Testis (tissue), 3 donors: ENCODE results near the gene KIF6. TPM values are rescaled to one million over a fixed set of nuclear protein-coding genes. Genes with fewer than 3 reads are reported as not detected.
A peak's percentile ranks its signal among the peaks of the same experiment; 100 is the strongest.

Experiments
- DNase-seq: peaks from one replicate; pipeline ENCODE4 v3.0.0-alpha.2; 2019
- H3K27ac ChIP-seq, 2 donors: fragments of 200-600 bp; sonication (generic); one replicate each; pipeline ENCODE4 v1.5.1; 2019
- H3K27me3 ChIP-seq: fragments of 200-600 bp; sonication (generic); one replicate; pipeline ENCODE4 v1.5.1; 2019
- H3K36me3 ChIP-seq: fragments of 200-600 bp; sonication (generic); one replicate; pipeline ENCODE4 v1.5.1; 2017; ENCODE audit warnings: low read depth; ENCODE audit errors: missing control alignments
- H3K4me1 ChIP-seq: fragments of 200-600 bp; sonication (generic); one replicate; pipeline ENCODE4 v1.5.1; 2019
- H3K4me3 ChIP-seq, 2 donors: fragments of 200-600 bp; sonication (generic); one replicate each; pipeline ENCODE4 v1.5.1; 2017 to 2019
- H3K9me3 ChIP-seq: fragments of 200-600 bp; sonication (generic); one replicate; pipeline ENCODE4 v1.5.1; 2017
- POLR2A ChIP-seq: fragments of 450-650 bp; IDR thresholded peaks from one replicate; pipeline ENCODE4 v1.6.1; 2017; ENCODE audit warnings: antibody characterized with exemption, mild to moderate bottlenecking, moderate library complexity
- WGBS, 2 donors: methylation state at CpG; one replicate each; pipeline ENCODE4 v1.1.5; 2018; 5-methylcytosine and 5-hydroxymethylcytosine counted together
- intact Hi-C: fragments of 100-400 bp; cut with DNase I; formaldehyde crosslinking; loops from one replicate; pipeline ENCODE4 v1.15.1; 2023; ENCODE audit warnings: low total_unique reads
- polyA plus RNA-seq: library from polyadenylated mRNA; stranded (reverse); fragments of 350-450 nt; fragmentation: Illumina TruSeq; extraction: RNeasy Lipid Tissue Mini Kit (QIAGEN cat#74804); gene quantifications from one replicate; pipeline ENCODE4 v1.2.3, GENCODE V29; 2014; ENCODE audit warnings: low read depth, low replicate concordance; ENCODE audit not compliant: insufficient read depth
- total RNA-seq, 2 donors: library from RNA; depleted of rRNA; stranded (reverse); fragments of >200 nt; gene quantifications; one replicate each; pipeline ENCODE4 v1.2.3, GENCODE V29; 2016
- TF ChIP-seq, protein P1 (sequence below), 3 experiments: fragments of 450-650 bp in 2 of 3; fragments of 200-600 bp in 1 of 3; sonication (generic) in 1 of 3; IDR thresholded peaks; one replicate each; pipeline ENCODE4 v1.5.1; 2016 to 2019; ENCODE audit warnings: antibody characterized with exemption in 3 of 3, mild to moderate bottlenecking in 2 of 3, moderate library complexity in 1 of 3

The KIF6 gene
- total and polyA plus RNA-seq, 3 donors from 2014 or later = 4.2 to 12.0 (median 6.3) TPM

DNA sequence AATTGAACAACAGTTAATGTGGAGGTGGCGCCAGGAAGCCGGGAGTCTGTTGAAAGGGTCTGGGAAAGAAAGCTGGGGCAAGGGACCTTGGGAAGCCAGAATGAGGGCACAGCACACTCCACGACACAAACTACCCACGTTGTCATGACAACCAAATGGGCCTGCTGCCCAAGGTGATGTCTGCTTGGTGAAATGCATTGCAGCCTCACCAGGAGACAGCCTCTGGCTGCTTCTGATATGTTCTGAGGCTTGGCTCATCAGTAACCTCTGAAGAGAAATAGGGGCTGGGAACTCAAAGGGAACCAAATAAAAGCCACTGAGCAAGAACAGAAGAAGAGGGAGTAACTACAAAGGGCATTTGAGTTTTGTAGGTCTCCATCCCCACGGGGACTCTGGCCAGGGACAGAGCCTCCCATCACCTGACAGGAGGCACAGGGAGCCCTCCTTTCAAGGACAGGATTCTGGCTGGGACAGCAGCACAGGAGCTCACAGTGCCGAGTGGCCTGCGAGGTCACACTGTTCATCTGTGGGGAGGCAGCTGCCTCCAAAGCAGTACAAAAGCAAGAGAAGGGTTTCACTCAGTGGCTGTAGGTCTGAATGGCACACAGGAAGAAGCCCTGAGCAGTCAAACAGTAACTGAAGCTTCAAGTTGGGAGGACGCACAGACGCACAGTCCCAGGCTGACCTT lies 358.1 kb downstream of the KIF6 start:
- Histone ChIP-seq H3K27ac (no peak overlapping the region), H3K27me3 (no peaks in the 10 kb centered on the region), H3K4me3 (no peak overlapping the region), H3K36me3 (no peaks in the 10 kb centered on the region), H3K9me3 (no peaks in the 10 kb centered on the region), H3K4me1 (peaks cover 12% of the 10 kb centered on the region)
- TF ChIP-seq, protein P1, sequence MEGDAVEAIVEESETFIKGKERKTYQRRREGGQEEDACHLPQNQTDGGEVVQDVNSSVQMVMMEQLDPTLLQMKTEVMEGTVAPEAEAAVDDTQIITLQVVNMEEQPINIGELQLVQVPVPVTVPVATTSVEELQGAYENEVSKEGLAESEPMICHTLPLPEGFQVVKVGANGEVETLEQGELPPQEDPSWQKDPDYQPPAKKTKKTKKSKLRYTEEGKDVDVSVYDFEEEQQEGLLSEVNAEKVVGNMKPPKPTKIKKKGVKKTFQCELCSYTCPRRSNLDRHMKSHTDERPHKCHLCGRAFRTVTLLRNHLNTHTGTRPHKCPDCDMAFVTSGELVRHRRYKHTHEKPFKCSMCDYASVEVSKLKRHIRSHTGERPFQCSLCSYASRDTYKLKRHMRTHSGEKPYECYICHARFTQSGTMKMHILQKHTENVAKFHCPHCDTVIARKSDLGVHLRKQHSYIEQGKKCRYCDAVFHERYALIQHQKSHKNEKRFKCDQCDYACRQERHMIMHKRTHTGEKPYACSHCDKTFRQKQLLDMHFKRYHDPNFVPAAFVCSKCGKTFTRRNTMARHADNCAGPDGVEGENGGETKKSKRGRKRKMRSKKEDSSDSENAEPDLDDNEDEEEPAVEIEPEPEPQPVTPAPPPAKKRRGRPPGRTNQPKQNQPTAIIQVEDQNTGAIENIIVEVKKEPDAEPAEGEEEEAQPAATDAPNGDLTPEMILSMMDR (IDR thresholded peaks at IDR 0.05) = no peak
- no peak for TF ChIP-seq POLR2A
- intact Hi-C loops = no loop called here
- peak; percentile 33 for DNase-seq
- 51 to 61% methylated on average over 9 of the region's 9 CpGs for WGBS, 2 donors

DNA sequence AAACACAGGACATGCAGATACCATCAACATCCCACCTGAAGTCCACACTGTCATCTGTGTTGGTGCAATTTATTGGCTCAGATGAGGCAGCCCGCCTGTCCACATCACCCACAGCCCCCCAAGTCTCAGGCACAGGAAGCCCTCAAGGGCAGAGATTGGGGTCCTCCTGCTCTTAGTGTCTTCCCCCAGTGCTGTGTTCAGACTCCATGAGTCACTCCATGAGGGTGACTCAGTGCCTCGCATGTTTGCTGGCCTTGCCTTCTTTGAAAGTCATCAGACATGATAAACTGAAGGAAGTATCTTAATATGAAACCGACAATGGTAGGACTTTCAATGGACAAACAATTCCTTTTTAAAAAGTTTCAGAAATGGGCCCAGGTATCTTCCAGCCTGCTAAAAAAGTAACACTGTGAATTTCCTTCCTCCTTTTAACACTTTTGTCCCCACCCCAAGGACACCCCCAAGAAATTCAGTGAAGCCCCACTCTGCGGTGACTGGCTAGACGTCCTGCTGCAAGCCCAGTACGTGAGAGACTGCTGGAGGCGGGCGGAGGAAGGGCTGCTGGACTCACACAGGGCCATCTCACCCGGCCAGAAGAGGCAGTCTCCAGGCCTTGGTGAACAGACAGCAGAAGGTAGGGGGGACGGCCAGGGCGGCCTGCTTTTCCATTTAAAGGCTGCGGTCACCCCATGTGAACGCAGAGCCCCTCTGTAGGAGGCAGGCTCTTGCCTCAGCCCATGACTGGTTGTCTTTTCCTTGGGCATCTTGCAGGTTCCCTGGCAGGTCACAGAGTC lies 359.7 kb downstream of the KIF6 start:
- no peak for TF ChIP-seq POLR2A
- TF ChIP-seq, protein P1 (IDR thresholded peaks at IDR 0.05) = no peak
- Histone ChIP-seq H3K9me3 (no peaks in the 10 kb centered on the region), H3K27me3 (no peaks in the 10 kb centered on the region), H3K4me3 (no peak overlapping the region), H3K4me1 (peaks cover 15% of the 10 kb centered on the region), H3K36me3 (no peaks in the 10 kb centered on the region), H3K27ac (no peak overlapping the region)
- WGBS, 2 donors = 89 to 94% methylated on average over 11 to 13 of the region's 13 CpGs
- intact Hi-C loops = no loop called here
- DNase-seq = no peak

DNA sequence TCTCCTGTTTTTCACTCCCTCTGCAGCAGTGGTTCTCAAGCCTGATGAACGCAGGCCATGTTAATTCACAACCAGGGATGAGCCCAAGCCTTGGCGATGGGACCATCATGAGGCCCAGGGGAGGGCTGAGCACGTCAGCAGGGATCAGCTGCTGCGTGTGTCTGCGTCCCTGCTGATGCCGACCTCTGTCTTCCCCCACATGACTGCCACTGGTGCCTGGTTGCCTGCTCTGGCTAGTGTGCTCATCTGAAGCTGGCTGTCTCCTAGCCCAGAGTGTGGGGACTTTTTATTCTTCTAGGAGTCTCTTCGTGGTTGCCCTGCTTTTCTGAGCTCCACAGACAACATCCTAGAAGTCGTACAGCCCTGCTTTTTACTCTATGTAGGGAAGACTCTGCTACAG lies 361.9 kb downstream of the KIF6 start:
- TF ChIP-seq, protein P1 (IDR thresholded peaks at IDR 0.05) = no peak
- no peak for TF ChIP-seq POLR2A
- no peak for DNase-seq
- Histone ChIP-seq H3K27me3 (no peaks in the 10 kb centered on the region), H3K4me1 (peaks cover 15% of the 10 kb centered on the region), H3K27ac (no peak overlapping the region), H3K9me3 (no peaks in the 10 kb centered on the region), H3K36me3 (no peaks in the 10 kb centered on the region), H3K4me3 (no peak overlapping the region)
- WGBS, 2 donors = 92 to 95% methylated on average over 6 to 8 of the region's 8 CpGs
- intact Hi-C loops = no loop called here

DNA sequence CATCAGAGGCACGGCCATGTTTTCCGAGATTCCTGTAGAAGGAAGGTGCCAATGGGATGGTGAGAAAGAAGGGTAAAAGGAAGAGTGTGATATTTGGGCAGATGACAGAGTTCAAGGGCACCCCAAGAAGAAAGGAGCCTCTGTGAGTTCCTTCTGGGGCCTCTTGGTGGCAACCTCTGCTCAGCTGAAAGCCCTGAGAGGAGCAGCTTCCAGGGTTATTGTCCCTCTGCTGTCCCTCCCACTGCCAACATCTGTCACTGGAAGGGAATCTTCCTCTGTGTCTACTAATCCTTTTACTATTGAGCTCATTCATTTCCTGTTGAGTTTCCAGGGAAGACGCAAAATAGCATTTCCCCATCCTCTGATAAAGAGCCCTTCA lies 362.7 kb downstream of the KIF6 start:
- Histone ChIP-seq H3K27me3 (no peaks in the 10 kb centered on the region), H3K27ac (no peak overlapping the region), H3K4me3 (no peak overlapping the region), H3K4me1 (peaks cover 10% of the 10 kb centered on the region), H3K36me3 (no peaks in the 10 kb centered on the region), H3K9me3 (no peaks in the 10 kb centered on the region)
- no peak for TF ChIP-seq POLR2A
- TF ChIP-seq, protein P1 (IDR thresholded peaks at IDR 0.05) = no peak
- intact Hi-C loops = no loop called here
- 48 to 53% methylated on average over 3 of the region's 3 CpGs for WGBS, 2 donors
- no peak for DNase-seq
